Progenitor cell of endocrine pancreas (in vitro differentiated cells): ENCODE data around the gene GYPC. TPM values are rescaled to one million over a fixed set of nuclear protein-coding genes. Genes with fewer than 3 reads are reported as not detected.

Experiments
- DNase-seq: peaks from one replicate; pipeline ENCODE4 v3.0.0; 2021; ENCODE audit warnings: low spot score; ENCODE audit not compliant: unreplicated experiment
- H3K27ac Mint-ChIP-seq: 2 replicates; pipeline ENCODE4 v1.8.0; 2021; ENCODE audit warnings: mild to moderate bottlenecking, moderate library complexity, mixed read lengths
- H3K27me3 Mint-ChIP-seq: 2 replicates; pipeline ENCODE4 v1.8.0; 2021; ENCODE audit warnings: mixed read lengths
- H3K36me3 Mint-ChIP-seq: 2 replicates; pipeline ENCODE4 v1.8.0; 2022; ENCODE audit warnings: mixed read lengths; ENCODE audit not compliant: insufficient read depth
- H3K4me1 Mint-ChIP-seq: 2 replicates; pipeline ENCODE4 v1.8.0; 2021; ENCODE audit warnings: low read depth, mixed read lengths
- H3K4me3 Mint-ChIP-seq: 2 replicates; pipeline ENCODE4 v1.8.0; 2021; ENCODE audit warnings: low read depth, mild to moderate bottlenecking, moderate library complexity, mixed read lengths
- H3K9me3 Mint-ChIP-seq: 2 replicates; pipeline ENCODE4 v1.8.0; 2021; ENCODE audit warnings: low read depth, mixed read lengths
- total RNA-seq: library from RNA; stranded (reverse); gene quantifications from 2 replicates; pipeline ENCODE4 v1.2.1, GENCODE V29; 2021
- TF ChIP-seq, protein P1 (sequence below): fragments of 200-600 bp; sonication (generic); IDR thresholded peaks from one replicate; pipeline ENCODE4 v1.5.0; 2021; ENCODE audit warnings: antibody characterized with exemption, mild to moderate bottlenecking; ENCODE audit not compliant: unreplicated experiment

Gene GYPC
- total RNA-seq, 1 donor from 2014 or later: 29.5 TPM

- TF ChIP-seq, protein P1, sequence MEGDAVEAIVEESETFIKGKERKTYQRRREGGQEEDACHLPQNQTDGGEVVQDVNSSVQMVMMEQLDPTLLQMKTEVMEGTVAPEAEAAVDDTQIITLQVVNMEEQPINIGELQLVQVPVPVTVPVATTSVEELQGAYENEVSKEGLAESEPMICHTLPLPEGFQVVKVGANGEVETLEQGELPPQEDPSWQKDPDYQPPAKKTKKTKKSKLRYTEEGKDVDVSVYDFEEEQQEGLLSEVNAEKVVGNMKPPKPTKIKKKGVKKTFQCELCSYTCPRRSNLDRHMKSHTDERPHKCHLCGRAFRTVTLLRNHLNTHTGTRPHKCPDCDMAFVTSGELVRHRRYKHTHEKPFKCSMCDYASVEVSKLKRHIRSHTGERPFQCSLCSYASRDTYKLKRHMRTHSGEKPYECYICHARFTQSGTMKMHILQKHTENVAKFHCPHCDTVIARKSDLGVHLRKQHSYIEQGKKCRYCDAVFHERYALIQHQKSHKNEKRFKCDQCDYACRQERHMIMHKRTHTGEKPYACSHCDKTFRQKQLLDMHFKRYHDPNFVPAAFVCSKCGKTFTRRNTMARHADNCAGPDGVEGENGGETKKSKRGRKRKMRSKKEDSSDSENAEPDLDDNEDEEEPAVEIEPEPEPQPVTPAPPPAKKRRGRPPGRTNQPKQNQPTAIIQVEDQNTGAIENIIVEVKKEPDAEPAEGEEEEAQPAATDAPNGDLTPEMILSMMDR: no peak
- no peak for DNase-seq
- Mint-ChIP-seq H3K27ac (no peak overlapping the region), H3K36me3 (no peaks in the 10 kb centered on the region), H3K9me3 (no peaks in the 10 kb centered on the region), H3K4me1 (peaks cover 1% of the 10 kb centered on the region), H3K27me3 (peaks cover 4% of the 10 kb centered on the region), H3K4me3 (no peak overlapping the region)
Measured at GRCh38 chr2:126703311-126703710, 47.4 kb downstream of the GYPC start.

GRCh38 chr2:126704434-126705160 lies 48.6 kb downstream of the GYPC start:
- Mint-ChIP-seq H3K27ac (no peak overlapping the region), H3K4me1 (peaks cover 1% of the 10 kb centered on the region), H3K9me3 (no peaks in the 10 kb centered on the region), H3K36me3 (no peaks in the 10 kb centered on the region), H3K4me3 (no peak overlapping the region), H3K27me3 (peaks cover 4% of the 10 kb centered on the region)
- DNase-seq: no peak
- TF ChIP-seq, protein P1: no peak

DNA sequence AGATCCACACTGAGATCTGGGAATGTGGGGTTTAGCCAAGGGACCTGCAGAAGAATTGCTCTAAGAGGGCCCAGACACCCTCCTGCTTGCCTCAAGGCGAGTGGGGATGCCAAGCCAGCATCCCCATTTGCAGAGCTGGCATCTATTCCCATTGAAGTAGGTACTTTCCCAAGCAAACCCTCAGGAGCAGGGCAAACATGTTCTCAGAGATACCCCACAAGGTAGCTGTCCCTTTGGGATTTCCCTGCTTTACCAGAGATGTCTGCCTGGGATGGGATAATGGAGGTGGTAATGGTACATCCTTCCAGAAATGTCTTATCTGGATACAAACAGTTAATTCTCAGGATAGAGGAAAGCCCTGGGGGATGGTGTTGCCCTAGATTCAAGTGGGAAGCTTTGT lies 51.2 kb downstream of the GYPC start:
- H3K4me1 Mint-ChIP-seq: peaks cover 1% of the 10 kb centered on the region
- H3K4me3 Mint-ChIP-seq: no peak overlapping the region
- no peak for DNase-seq
- H3K9me3 Mint-ChIP-seq: no peaks in the 10 kb centered on the region
- TF ChIP-seq, protein P1: no peak
- peaks cover 4% of the 10 kb centered on the region for H3K27me3 Mint-ChIP-seq
- H3K27ac Mint-ChIP-seq: no peak overlapping the region
- no peaks in the 10 kb centered on the region for H3K36me3 Mint-ChIP-seq

GRCh38 chr2:126707941-126708340 lies 52.0 kb downstream of the GYPC start:
- Mint-ChIP-seq H3K4me1 (peaks cover 1% of the 10 kb centered on the region), H3K27me3 (peaks cover 4% of the 10 kb centered on the region), H3K4me3 (no peak overlapping the region), H3K9me3 (no peaks in the 10 kb centered on the region), H3K27ac (no peak overlapping the region), H3K36me3 (no peaks in the 10 kb centered on the region)
- no peak for DNase-seq
- TF ChIP-seq, protein P1: no peak

- TF ChIP-seq, protein P1: no peak
- H3K4me1 Mint-ChIP-seq: no peaks in the 10 kb centered on the region
- H3K36me3 Mint-ChIP-seq: no peaks in the 10 kb centered on the region
- H3K4me3 Mint-ChIP-seq: no peak overlapping the region
- H3K27me3 Mint-ChIP-seq: peaks cover 11% of the 10 kb centered on the region
- no peak for DNase-seq
- H3K27ac Mint-ChIP-seq: no peak overlapping the region
- H3K9me3 Mint-ChIP-seq: no peaks in the 10 kb centered on the region
Measured at GRCh38 chr2:126714191-126714965, 58.4 kb downstream of the GYPC start.
